GM19452 (cell line): ENCODE data around the gene SLC4A2.
A peak's percentile ranks its signal among the peaks of the same experiment; 100 is the strongest.
"Not testable (repeated sequence)": the region's sequence is repeated elsewhere in the genome, so short reads cannot be mapped to it uniquely, and the experiment has no call there.

Source experiments
- ATAC-seq: cut with Tn5 transposase; IDR thresholded peaks from one replicate; pipeline ENCODE4 v1.9.1; 2021; ENCODE audit not compliant: unreplicated experiment

The SLC4A2 gene

GRCh38 chr7:151025924-151026671 lies 33.3 kb upstream of the SLC4A2 start:
- no peak for ATAC-seq

DNA sequence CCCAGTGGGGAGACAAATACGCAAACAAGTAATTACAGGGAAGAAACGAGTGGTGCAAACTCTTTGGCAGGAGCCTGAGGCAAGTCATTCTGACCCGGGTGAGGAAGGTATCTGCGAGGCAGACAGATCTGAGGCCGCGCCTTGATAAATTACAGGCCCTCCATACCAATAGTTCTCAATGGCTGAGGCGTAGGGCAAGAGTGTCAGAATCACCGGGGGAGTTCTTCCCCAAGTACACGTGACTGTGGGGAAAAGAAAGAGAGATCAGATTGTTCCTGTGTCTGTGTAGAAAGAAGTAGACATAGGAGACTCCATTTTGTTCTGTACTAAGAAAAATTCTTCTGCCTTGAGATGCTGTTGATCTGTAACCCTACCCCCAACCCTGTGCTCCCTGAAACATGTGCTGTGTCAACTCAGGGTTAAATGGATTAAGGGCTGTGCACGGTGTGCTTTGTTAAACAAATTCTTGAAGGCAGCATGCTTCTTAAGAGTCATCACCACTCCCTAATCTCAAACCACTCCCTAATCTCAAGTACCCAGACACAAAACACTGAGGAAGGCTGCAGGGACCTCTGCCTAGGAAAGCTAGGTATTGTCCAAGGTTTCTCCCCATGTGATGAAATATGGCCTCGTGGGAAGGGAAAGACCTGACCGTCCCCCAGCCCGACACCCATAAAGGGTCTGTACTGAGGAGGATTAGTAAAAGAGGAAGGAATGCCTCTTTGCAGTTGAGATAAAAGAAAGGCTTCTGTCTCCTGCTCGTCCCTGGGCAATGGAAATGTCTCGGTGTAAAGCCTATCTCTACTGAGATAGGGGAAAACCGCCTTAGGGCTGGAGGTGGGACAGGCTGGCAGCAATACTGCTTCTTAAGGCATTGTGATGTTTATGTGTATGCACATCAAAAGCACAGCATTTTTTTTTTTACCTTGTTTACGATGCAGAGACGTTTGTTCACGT lies 32.3 kb upstream of the SLC4A2 start:
- ATAC-seq, result not testable (repeated sequence)

- ATAC-seq, result not testable (repeated sequence)
Observed at GRCh38 chr7:151027728-151028130, 31.7 kb upstream of the SLC4A2 start.

DNA sequence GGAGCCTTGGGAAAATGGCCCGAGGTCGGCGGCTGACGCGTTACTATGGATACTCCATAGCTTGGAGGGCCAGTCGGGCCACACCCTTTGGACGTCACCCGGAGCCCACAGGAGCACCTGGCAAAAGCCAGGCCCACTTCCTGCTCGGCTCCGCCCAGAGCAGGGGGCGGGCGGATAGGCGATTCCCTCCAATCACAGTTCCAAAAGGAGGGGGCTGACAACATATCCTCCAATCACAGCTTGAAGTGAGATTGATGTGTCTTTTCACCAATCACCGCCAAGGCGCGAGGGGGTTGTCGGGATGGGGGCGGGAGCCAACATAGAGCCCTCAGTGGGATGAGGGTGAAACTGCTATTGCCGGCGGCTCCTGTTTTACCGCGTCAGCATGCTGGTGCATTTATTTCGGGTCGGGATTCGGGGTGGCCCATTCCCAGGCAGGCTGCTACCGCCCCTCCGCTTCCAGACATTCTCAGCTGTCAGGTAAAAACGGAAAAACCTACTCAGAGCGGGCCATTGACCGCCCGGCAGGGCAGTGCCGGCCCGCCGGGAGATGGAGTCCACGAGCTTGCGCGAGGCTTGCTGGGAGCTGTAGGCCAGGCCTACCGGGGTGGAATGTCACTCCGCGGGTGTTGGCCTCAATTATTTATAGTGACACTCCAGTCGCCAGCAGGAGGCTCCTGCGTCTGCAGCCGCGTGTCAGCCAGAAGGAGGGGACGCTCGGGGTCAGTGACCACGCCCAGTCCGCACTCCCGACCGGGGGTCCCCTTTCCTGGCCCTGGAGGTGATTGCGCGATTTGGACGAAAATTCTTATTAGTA lies 31.1 kb upstream of the SLC4A2 start, which contains the start of gene ABCB8:
Gene ABCB8, plus strand, starts transcription at position 320 of the 817 bp plus-strand sequence. Its CDS starts 66 bp downstream, at position 386.
- peak; percentile 95 for ATAC-seq

GRCh38 chr7:151028948-151029501 lies 30.4 kb upstream of the SLC4A2 start:
- no peak for ATAC-seq

DNA sequence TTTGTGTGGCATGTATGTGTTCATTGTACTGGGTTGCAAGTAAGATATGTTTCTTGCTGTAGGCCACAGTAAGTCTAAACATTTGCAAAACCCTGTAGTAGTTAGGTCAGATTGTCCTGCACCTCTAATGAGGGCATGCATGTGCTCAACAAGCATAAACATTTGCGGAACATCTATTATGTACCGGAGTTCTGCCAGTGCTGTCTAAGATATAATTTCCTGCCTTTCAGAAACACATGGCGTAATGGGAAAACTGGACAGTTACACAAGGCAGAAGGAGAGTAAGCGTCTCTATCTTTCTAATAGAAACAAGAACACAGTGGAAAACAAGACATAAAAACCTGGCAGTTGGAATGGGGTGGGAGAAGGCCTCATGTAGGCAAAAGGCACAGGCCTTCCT lies 28.4 kb upstream of the SLC4A2 start:
- no peak for ATAC-seq

DNA sequence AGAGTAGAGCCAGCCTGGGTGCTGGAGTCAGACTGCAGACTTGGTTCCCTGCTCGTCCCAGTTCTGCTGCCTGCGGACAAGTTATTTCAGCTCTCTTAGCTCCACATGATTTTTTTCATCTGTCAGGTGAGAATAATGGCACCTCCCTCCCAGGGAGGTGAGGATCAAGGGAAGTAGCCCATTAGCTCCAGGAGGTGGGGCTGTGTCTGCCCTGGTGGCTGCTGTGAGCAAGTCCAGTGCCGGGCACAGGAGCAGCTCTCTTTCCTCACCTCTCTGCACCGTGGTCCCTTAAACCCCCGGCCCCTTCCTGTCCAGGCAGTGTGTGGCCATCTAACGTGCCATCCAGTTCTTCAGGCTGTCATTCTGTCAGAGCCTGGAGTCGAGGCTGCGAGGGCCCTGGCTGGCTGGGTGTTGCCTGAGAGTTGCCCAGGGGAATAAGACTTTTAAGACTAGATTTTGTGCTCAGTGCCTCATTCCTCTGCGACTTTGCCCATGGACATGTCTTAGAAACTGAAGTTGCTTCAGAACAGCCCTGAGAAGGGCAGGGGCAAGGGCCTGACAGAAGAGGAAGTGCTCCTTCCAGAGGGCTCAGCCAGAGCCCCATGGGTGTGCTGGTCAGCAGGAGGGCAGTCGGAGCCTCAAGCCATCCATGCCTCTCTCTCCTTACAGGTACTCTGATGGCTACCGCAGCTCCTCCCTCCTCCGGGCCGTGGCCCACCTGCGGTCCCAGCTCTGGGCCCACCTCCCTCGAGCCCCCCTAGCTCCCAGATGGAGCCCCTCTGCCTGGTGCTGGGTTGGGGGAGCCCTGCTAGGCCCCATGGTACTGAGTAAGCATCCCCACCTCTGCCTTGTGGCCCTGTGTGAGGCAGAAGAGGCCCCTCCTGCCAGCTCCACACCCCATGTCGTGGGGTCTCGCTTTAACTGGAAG lies 26.2 kb upstream of the SLC4A2 start:
- ATAC-seq, result no peak

DNA sequence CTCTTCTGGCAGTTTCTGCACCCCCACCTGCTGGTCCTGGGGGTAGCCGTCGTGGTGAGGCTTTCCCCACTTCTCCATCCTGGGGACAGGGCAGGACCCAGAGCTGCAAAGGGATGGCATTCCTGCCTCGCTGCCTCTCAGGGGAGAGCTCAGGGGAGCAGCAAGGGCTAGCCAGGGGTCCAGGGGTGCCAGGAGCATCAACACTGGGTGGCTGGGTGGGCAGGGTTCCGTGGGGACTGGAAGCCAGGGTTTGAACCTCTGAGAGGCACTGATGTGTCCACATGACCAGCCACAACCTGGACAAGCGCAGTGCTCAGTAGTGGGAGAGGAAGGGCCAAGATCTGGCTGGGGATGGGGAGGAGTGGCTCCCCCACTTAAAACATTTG lies 25.5 kb upstream of the SLC4A2 start:
- ATAC-seq, result no peak

DNA sequence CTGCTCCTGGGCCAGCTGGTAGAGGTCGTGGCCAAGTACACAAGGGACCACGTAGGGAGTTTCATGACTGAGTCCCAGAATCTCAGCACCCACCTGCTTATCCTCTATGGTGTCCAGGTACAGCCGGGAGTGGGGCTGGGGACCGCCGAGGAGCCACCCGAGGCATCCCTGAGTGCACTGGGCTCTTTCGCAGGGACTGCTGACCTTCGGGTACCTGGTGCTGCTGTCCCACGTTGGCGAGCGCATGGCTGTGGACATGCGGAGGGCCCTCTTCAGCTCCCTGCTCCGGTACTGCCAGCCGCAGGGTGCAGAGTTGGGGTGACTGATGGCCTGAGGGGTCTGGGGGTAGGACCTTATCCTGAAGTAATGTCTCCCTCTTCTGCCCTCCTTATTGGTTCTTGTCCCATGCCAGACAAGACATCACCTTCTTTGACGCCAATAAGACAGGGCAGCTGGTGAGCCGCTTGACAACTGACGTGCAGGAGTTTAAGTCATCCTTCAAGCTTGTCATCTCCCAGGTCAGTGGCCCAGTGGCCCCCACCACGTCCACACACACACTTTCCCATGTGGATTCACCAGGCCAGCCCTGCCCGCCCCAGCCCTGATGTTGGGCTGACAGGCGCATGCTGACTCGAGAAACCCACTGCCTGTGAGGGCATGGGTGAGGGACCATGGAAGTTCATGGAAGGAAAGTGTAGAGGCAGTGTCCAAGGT lies 24.9 kb upstream of the SLC4A2 start:
- ATAC-seq, result no peak

GRCh38 chr7:151035026-151035717 lies 24.2 kb upstream of the SLC4A2 start:
- no peak for ATAC-seq

GRCh38 chr7:151035902-151036301 lies 23.5 kb upstream of the SLC4A2 start:
- ATAC-seq, result no peak

- ATAC-seq, result no peak
Observed at GRCh38 chr7:151038951-151039849, 20.2 kb upstream of the SLC4A2 start.

GRCh38 chr7:151039850-151040548 lies 19.4 kb upstream of the SLC4A2 start:
- ATAC-seq, result no peak

DNA sequence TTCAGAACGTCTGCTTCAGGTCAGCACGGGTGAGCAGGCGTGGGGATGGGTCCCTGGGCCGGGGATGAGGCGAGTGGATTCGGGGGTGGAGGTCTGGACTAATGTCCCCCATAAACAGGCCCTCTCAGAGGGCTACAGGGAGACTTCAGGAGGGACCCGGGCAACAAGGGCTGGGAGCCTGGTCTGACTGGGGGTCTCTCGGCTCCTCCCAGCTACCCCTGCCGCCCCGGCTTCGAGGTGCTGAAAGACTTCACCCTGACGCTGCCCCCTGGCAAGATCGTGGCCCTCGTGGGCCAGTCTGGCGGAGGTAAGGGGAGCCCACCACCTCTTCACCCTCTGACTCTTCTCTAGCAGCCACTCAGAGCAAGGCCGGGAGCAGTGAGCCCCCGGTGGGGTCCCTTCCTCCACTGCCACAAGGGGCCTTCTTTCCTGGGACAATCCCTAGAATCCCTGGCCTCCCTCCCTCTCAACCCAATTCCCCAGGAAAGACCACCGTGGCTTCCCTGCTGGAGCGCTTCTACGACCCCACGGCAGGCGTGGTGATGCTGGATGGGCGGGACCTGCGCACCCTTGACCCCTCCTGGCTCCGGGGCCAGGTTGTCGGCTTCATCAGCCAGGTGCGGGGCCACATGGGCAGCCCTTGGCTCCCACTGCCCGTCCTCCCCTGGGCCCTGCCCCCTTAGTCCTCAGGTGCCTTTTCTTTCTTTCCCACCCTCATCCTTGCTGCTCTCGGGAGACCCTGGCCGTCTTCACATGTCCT lies 18.6 kb upstream of the SLC4A2 start:
- ATAC-seq, result no peak

DNA sequence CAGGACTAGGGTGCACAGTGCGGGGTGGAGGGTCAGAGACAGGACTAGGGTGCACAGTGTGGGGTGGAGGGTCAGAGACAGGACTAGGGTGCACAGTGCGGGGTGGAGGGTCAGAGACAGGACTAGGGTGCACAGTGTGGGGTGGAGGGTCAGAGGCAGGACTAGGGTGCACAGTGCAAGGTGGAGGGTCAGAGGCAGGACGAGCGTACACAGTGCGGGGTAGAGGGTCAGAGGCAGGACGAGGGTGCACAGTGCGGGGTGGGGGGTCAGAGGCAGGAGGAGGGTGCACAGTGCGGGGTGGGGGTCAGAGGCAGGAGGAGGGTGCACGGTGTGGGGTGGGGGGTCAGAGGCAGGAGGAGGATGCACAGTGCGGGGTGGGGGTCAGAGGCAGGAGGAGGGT lies 15.9 kb upstream of the SLC4A2 start:
- ATAC-seq, result not testable (repeated sequence)

DNA sequence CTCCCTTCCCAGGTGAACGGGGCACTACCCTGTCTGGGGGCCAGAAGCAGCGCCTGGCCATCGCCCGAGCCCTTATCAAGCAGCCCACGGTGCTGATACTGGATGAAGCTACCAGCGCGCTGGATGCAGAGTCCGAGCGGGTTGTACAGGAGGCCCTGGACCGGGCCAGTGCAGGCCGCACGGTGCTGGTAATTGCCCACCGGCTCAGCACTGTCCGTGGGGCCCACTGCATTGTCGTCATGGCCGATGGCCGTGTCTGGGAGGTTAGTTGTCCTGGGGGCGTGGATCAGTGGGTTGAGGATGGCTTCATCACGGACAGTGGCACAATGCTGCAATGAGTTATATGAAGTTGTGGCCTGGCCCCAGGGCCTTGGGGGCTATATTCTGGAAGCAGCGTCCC lies 15.4 kb upstream of the SLC4A2 start:
- ATAC-seq, result no peak
